Measurements from ENCODE around the gene EVL.
A peak's percentile ranks its signal among the peaks of the same experiment; 100 is the strongest.

Gene EVL

DNA sequence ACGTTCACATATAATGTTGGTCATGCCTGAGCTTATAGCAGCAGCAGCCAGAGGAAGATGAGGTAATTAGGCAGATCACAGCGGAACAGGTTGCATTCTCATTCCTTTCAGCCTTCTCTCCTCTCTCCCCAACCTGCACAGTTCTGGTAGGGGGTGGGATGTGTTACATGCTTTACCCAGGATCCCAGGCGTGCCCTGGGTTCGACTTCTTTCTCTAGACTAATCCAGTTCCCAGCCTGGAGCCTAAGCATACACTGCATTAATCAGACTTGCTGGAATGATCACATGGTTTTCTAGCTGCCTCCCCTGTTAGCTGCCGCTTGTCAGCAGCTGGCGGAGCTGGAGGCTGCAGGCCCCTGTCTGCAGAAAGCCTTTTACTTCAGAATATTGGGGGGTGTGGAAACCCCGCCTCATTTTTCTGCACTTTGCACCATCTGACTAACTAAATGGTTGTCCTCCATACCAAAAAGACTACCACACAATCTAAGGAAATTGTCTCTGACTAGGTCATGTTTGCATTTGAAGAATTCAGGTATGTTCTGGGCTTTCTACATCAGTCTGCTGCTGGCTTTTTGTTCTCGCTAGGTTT, 46.0 kb upstream of the EVL start:
- CTCF ChIA-PET: interaction anchor here (0.7 to 1.6 kb wide), 3 partner anchors 15 to 174 kb away, joined by 3 read pairs; no protein-coding TSS in a partner anchor
- DNase-seq (ENCODE audit: extremely low spot score): peak; percentile 33
- POLR2A ChIA-PET: no interaction called here
- TF ChIP-seq L3MBTL2 (conservative IDR thresholded peaks at IDR 0.05) (no peak), FOXK2 (IDR thresholded peaks at IDR 0.05) (no peak), SP1 (IDR thresholded peaks at IDR 0.05) (no peak), FOXM1 (IDR thresholded peaks at IDR 0.05; ENCODE audit: borderline replicate concordance) (no peak), ELF4 (IDR thresholded peaks at IDR 0.05) (no peak)

DNA sequence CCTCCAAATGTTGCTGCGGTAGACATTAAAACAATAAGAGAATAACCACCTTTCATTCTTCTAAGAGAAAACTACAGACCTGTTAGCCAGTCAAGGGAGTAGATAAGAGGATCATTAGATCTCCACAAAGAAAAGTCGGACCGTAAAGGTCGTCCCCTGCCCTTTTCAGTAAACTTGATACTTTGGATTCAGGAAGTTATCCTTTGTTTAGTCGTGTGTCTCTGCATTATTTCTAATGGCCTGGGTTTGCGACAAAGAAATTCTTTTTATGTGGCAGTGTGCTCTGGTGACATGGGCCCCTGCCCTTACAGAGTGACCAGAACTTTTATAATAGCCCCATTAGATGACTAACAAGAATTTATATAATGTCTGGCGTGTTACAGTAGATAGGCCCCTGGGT, 44.6 kb upstream of the EVL start:
- POLR2A ChIA-PET: interaction anchor here (2.6 kb wide), 1 partner anchor 50 kb away, joined by 8 read pairs; no protein-coding TSS in a partner anchor
- DNase-seq (ENCODE audit: extremely low spot score): no peak
- CTCF ChIA-PET: interaction anchor here (0.8 to 1.5 kb wide), 4 partner anchors 10 to 40 kb away, joined by 3 to 7 read pairs (median 6); no protein-coding TSS in a partner anchor
- TF ChIP-seq TARDBP (IDR thresholded peaks at IDR 0.05) (no peak), LEF1 (IDR thresholded peaks at IDR 0.05; ENCODE audit: borderline replicate concordance) (no peak), ARNT (IDR thresholded peaks at IDR 0.05) (no peak), L3MBTL2 (conservative IDR thresholded peaks at IDR 0.05) (no peak), NFRKB (IDR thresholded peaks at IDR 0.05) (no peak), BHLHE40 (IDR thresholded peaks at IDR 0.05; ENCODE audit: borderline replicate concordance) (no peak), FOXM1 (IDR thresholded peaks at IDR 0.05; ENCODE audit: borderline replicate concordance) (no peak), FOXK2 (IDR thresholded peaks at IDR 0.05) (no peak), ZNF384 (IDR thresholded peaks at IDR 0.05) (no peak), FOXA1 (IDR thresholded peaks at IDR 0.05) (no peak), ELF4 (IDR thresholded peaks at IDR 0.05) (no peak), SP1 (IDR thresholded peaks at IDR 0.05) (no peak), HDGF (IDR thresholded peaks at IDR 0.05; ENCODE audit: borderline replicate concordance) (no peak), SUZ12 (IDR thresholded peaks at IDR 0.05) (no peak), CTBP1 (IDR thresholded peaks at IDR 0.05; ENCODE audit: borderline replicate concordance) (no peak)
- TF ChIP-seq, protein P1, sequence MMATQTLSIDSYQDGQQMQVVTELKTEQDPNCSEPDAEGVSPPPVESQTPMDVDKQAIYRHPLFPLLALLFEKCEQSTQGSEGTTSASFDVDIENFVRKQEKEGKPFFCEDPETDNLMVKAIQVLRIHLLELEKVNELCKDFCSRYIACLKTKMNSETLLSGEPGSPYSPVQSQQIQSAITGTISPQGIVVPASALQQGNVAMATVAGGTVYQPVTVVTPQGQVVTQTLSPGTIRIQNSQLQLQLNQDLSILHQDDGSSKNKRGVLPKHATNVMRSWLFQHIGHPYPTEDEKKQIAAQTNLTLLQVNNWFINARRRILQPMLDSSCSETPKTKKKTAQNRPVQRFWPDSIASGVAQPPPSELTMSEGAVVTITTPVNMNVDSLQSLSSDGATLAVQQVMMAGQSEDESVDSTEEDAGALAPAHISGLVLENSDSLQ (IDR thresholded peaks at IDR 0.05): no peak

DNA sequence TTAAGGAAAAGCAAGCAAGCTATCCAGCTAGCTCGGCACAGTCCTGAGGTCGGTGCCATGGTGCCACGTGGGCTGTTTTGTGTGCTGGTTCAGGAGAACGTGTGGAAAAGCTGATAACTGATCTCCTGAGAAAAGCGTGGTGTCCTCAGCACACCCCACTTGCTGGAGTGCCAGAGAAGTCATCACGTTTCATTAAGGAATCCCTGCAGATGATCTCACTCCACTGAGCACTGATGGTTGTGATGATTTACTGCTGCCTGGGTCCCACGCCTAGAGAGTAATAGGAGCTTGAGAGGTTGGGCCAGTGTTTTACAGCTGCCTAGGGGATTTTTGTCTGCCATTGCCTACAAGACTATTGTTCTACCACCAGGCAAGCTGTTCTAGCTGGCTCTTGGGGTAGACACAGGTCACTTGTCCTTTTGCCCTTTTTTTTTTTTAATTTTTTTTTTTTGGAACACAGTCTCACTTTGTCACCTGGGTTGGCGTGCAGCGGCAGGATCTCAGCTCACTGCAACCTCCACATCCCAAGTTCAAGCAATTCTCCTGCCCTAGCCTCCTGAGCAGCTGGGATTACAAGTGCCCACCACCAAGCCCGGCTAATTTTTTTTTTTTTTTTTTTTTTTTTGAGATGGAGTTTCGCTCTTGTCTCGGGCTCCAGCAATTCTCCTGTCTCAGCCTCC, 42.3 kb upstream of the EVL start:
- ChIA-PET CTCF (interaction anchor here (0.6 to 1.0 kb wide), 6 partner anchors 9 to 106 kb away, joined by 3 to 4 read pairs (median 3); no protein-coding TSS in a partner anchor), POLR2A (interaction anchor here (1.0 to 2.6 kb wide), 2 partner anchors 52 to 54 kb away, joined by 3 to 8 read pairs; no protein-coding TSS in a partner anchor)
- DNase-seq (ENCODE audit: extremely low spot score): peak; percentile 76
- TF ChIP-seq FOXA1 (IDR thresholded peaks at IDR 0.05) (no peak), NFRKB (IDR thresholded peaks at IDR 0.05) (no peak), ZNF384 (IDR thresholded peaks at IDR 0.05) (peak; percentile 81), TARDBP (IDR thresholded peaks at IDR 0.05) (no peak), BHLHE40 (IDR thresholded peaks at IDR 0.05; ENCODE audit: borderline replicate concordance) (no peak), SUZ12 (IDR thresholded peaks at IDR 0.05) (no peak), HDGF (IDR thresholded peaks at IDR 0.05; ENCODE audit: borderline replicate concordance) (no peak), LEF1 (IDR thresholded peaks at IDR 0.05; ENCODE audit: borderline replicate concordance) (no peak), CTBP1 (IDR thresholded peaks at IDR 0.05; ENCODE audit: borderline replicate concordance) (peak; percentile 58; the same call in 1 of the 2 replicates), ARNT (IDR thresholded peaks at IDR 0.05) (no peak), L3MBTL2 (conservative IDR thresholded peaks at IDR 0.05) (peak; percentile 54)
- TF ChIP-seq, protein P1 (IDR thresholded peaks at IDR 0.05): peak; percentile 96

DNA sequence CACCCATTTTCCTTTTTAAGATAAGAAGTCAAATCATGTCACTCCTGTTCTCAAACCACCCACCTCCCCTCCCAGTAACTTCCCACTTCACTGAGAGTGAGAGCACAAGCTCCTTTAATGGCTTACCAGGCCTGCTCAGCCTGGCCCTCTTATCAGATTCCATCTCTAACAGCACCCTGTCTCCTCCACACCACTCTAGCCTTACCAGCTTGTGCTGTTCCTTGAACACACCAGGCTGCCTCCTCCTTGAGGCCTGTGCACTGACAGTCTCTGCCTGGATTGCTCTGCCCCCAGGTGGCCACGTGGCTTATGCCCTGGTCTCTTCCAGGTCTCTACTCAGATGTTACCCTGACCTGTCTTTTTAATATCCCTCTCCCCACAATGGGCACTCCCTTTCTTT, 40.1 kb upstream of the EVL start:
- POLR2A ChIA-PET: no interaction called here

More for the DNA sequence above, 40.1 kb upstream of the EVL start:
- CTCF ChIA-PET: interaction anchor here (0.5 to 3.3 kb wide), 13 partner anchors 12 to 485 kb away, joined by 3 to 21 read pairs (median 3); no protein-coding TSS in a partner anchor
- no peak for TF ChIP-seq ARNT (IDR thresholded peaks at IDR 0.05)
- no peak for TF ChIP-seq ZNF384 (IDR thresholded peaks at IDR 0.05)
- no peak for TF ChIP-seq TARDBP (IDR thresholded peaks at IDR 0.05)
- no peak for TF ChIP-seq FOXA1 (IDR thresholded peaks at IDR 0.05)
- TF ChIP-seq SUZ12 (IDR thresholded peaks at IDR 0.05): no peak
- TF ChIP-seq HDGF (IDR thresholded peaks at IDR 0.05; ENCODE audit: borderline replicate concordance): no peak
- no peak for TF ChIP-seq NFRKB (IDR thresholded peaks at IDR 0.05)
- no peak for TF ChIP-seq FOXK2 (IDR thresholded peaks at IDR 0.05)
- no peak for TF ChIP-seq LEF1 (IDR thresholded peaks at IDR 0.05; ENCODE audit: borderline replicate concordance)
- TF ChIP-seq, protein P1 (IDR thresholded peaks at IDR 0.05): no peak
- no peak; the same call in 1 of the 2 replicates for TF ChIP-seq L3MBTL2 (conservative IDR thresholded peaks at IDR 0.05)
- TF ChIP-seq CTBP1 (IDR thresholded peaks at IDR 0.05; ENCODE audit: borderline replicate concordance): no peak
- TF ChIP-seq BHLHE40 (IDR thresholded peaks at IDR 0.05; ENCODE audit: borderline replicate concordance): no peak
- no peak for TF ChIP-seq ELF4 (IDR thresholded peaks at IDR 0.05)
- TF ChIP-seq FOXM1 (IDR thresholded peaks at IDR 0.05; ENCODE audit: borderline replicate concordance): no peak
- peak; percentile 57 for DNase-seq (ENCODE audit: extremely low spot score)
